ENCODE data around the gene NOM1. TPM values are rescaled to one million over a fixed set of nuclear protein-coding genes. Genes with fewer than 3 reads are reported as not detected.

Gene NOM1
- total and polyA plus RNA-seq, 2 experiments from 2014 or later = 9.0 to 9.7 TPM

DNA sequence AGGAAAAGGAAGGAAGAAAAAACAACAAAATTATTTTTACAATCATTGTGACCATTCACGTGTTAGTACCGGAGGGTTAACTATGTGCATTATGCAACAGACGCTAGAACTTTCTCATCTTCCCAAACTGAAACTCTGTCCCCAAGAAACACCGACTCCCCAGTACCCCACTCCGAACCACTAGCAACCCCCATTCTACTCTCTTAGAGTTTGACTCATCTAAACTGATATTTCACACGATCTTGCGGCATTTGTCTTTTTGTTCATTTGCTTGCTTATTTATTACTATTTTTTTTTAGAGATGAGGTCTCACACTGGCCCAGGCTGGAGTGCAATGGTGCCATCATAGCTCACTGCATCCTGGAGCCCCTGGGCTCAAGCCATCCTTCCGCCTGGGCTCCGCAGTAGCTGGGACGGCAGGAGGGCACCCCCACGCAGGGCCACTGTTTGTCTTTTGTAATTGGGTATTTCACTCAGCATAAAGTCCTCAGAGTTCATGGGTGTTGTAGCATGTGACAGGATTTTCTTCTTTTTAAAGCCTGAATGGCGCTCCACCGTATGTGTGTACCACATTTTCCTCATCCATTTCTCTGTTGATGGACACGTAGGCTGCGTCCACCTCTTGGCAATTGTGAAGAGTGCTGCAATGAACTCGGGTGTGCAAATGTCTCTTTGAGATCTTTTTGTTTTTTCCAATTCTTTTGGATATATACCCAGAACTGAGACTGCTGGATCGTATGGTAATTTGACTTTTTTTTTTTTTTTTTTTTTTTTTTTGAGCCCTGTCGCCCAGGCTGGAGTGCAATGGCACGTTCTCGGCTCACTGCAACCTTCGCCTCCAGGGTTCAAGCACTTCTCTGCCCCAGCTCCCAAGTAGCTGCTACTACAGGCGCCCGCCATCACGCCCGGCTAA lies 51.5 kb downstream of the NOM1 start:
- no peaks in the 10 kb centered on the region for H3K79me2 ChIP-seq
- peaks cover 94% of the 10 kb centered on the region for H3K27me3 ChIP-seq
- WGBS (ENCODE audit: low lambda C conversion rate, missing lambda C conversion rate) = 22% methylated on average over 23 of the region's 25 CpGs
- no peak for DNase-seq (ENCODE audit: low spot score)
- H3K4me3 ChIP-seq = no peak overlapping the region
- H2AFZ ChIP-seq = peak overlapping the region; percentile 41
- no peaks in the 10 kb centered on the region for H3K9me3 ChIP-seq (ENCODE audit: low read depth)
- H3K4me2 ChIP-seq = peak overlapping the region; percentile 92
- H3K36me3 ChIP-seq (replicated peaks; ENCODE audit: insufficient read depth, low read depth) = no peaks in the 10 kb centered on the region
- H3K9me2 ChIP-seq (replicated peaks; ENCODE audit: insufficient read depth) = no peaks in the 10 kb centered on the region
- peak; percentile 74 for TF ChIP-seq EZH2phosphoT487 (IDR thresholded peaks at IDR 0.05; ENCODE audit: low read depth, severe bottlenecking, unreplicated experiment)
- TF ChIP-seq EZH2 (IDR thresholded peaks at IDR 0.05; ENCODE audit: borderline replicate concordance) = no peak
- H4K20me1 ChIP-seq (ENCODE audit: insufficient read depth, poor library complexity, severe bottlenecking) = no peaks in the 10 kb centered on the region
- peaks cover 33% of the 10 kb centered on the region for H3K4me1 ChIP-seq (ENCODE audit: insufficient read depth)
- no peak overlapping the region for H3K27ac ChIP-seq

DNA sequence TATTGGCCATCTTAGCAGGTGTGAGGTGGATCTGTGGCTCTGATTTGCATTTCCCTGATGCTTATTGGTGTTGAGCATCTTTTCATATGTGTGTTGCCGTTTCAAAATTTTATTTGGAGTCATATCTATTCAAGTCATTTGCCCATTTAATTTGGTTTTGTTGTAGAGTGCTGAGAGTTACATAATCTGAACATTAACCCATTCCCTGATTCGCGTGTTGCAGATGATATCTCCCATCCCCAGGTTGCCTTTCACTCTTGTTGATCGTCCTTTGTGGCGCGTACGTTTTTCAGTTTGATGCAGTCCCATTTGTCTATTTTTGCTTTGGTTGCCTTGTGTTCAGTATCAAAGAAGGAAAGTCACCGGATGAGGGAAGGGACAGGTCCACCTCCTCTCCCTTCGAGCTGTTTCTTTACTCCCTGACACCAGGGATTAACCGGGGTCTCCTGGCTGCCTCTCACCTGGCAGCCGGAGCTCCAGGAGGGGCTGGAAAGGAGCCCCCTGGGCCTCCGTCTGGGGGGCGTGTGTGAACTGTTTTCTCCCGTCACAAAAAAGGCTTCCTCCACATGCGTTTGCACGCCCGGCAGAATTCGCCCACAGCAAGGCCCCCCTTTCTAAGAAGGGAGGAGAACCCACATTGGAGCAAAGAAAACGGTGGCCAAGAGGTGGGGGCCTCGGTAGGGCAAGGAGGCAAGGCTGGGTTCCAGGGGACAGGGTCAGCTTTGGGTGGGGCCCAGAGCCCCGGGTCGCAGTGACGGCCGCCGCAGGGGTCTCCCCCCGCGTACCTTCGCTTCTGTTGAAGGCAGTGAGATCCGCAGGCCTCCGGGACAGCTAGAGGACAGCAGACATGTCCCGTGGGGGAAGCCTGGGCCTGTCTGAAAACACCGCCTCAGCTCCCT lies 52.7 kb downstream of the NOM1 start:
- Histone ChIP-seq H3K9me3 (ENCODE audit: low read depth) (no peaks in the 10 kb centered on the region), H3K79me2 (no peaks in the 10 kb centered on the region), H2AFZ (no peak overlapping the region), H3K9me2 (replicated peaks; ENCODE audit: insufficient read depth) (no peaks in the 10 kb centered on the region), H3K27me3 (peaks cover 94% of the 10 kb centered on the region), H3K4me1 (ENCODE audit: insufficient read depth) (peaks cover 33% of the 10 kb centered on the region), H3K36me3 (replicated peaks; ENCODE audit: insufficient read depth, low read depth) (no peaks in the 10 kb centered on the region), H3K27ac (no peak overlapping the region), H3K4me2 (no peak overlapping the region), H4K20me1 (ENCODE audit: insufficient read depth, poor library complexity, severe bottlenecking) (no peaks in the 10 kb centered on the region), H3K4me3 (no peak overlapping the region)
- no peak for DNase-seq (ENCODE audit: low spot score)
- WGBS (ENCODE audit: low lambda C conversion rate, missing lambda C conversion rate) = 11% methylated on average over 31 of the region's 32 CpGs
- peak; percentile 50 for TF ChIP-seq EZH2phosphoT487 (IDR thresholded peaks at IDR 0.05; ENCODE audit: low read depth, severe bottlenecking, unreplicated experiment)
- no peak for TF ChIP-seq EZH2 (IDR thresholded peaks at IDR 0.05; ENCODE audit: borderline replicate concordance)
- TF ChIP-seq, protein P1, sequence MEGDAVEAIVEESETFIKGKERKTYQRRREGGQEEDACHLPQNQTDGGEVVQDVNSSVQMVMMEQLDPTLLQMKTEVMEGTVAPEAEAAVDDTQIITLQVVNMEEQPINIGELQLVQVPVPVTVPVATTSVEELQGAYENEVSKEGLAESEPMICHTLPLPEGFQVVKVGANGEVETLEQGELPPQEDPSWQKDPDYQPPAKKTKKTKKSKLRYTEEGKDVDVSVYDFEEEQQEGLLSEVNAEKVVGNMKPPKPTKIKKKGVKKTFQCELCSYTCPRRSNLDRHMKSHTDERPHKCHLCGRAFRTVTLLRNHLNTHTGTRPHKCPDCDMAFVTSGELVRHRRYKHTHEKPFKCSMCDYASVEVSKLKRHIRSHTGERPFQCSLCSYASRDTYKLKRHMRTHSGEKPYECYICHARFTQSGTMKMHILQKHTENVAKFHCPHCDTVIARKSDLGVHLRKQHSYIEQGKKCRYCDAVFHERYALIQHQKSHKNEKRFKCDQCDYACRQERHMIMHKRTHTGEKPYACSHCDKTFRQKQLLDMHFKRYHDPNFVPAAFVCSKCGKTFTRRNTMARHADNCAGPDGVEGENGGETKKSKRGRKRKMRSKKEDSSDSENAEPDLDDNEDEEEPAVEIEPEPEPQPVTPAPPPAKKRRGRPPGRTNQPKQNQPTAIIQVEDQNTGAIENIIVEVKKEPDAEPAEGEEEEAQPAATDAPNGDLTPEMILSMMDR (IDR thresholded peaks at IDR 0.05; ENCODE audit: poor library complexity) = no peak

DNA sequence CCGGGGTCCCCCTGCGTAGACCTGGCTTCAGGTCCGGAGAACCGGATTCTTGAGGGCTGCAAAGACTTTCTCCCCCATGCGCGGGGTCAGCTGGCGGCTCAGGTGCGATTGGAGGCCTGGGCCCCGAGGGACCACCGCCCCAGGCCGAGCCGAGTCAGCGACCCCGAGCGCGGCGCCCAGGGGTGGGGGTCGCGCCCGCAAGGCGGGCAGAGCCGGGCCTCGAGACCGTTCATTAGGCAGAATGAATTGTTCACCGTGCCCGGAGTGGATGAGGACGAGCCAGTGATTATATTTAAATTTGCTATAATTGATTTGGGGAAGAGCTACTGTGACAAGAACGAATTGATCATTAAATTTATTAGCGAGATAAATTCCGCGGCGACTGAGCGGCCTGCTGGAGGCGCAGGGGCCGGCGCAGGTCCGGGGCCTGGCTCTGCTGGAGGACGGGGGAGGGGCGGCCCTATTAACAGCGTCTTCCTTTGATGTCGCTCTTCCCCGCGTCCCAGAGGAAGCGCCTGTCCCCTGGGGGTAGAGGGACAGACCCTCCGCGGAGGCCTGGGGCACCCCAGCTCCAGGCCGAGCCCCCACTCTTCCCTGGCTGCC lies 53.4 kb downstream of the NOM1 start:
- TF ChIP-seq EZH2phosphoT487 (IDR thresholded peaks at IDR 0.05; ENCODE audit: low read depth, severe bottlenecking, unreplicated experiment) = no peak
- TF ChIP-seq, protein P1 (IDR thresholded peaks at IDR 0.05; ENCODE audit: poor library complexity) = no peak
- TF ChIP-seq EZH2 (IDR thresholded peaks at IDR 0.05; ENCODE audit: borderline replicate concordance) = peak; percentile 94
- no peaks in the 10 kb centered on the region for H3K9me3 ChIP-seq (ENCODE audit: low read depth)
- no peak for DNase-seq (ENCODE audit: low spot score)
- H3K4me3 ChIP-seq = no peak overlapping the region
- H3K27me3 ChIP-seq = peaks cover 94% of the 10 kb centered on the region
- H3K4me2 ChIP-seq = peak overlapping the region; percentile 63
- no peak overlapping the region for H2AFZ ChIP-seq
- peaks cover 33% of the 10 kb centered on the region for H3K4me1 ChIP-seq (ENCODE audit: insufficient read depth)
- H3K9me2 ChIP-seq (replicated peaks; ENCODE audit: insufficient read depth) = no peaks in the 10 kb centered on the region
- no peaks in the 10 kb centered on the region for H4K20me1 ChIP-seq (ENCODE audit: insufficient read depth, poor library complexity, severe bottlenecking)
- no peaks in the 10 kb centered on the region for H3K36me3 ChIP-seq (replicated peaks; ENCODE audit: insufficient read depth, low read depth)
- 4% methylated on average over 47 of the region's 47 CpGs for WGBS (ENCODE audit: low lambda C conversion rate, missing lambda C conversion rate)
- no peaks in the 10 kb centered on the region for H3K79me2 ChIP-seq
- no peak overlapping the region for H3K27ac ChIP-seq

All from hepatocyte (in vitro differentiated cells).